H1 (cell line): ENCODE data around the gene CDX2. TPM values are rescaled to one million over a fixed set of nuclear protein-coding genes. Genes with fewer than 3 reads are reported as not detected.

Experiments used
- ASH2L ChIP-seq: fragments of 200-600, 300-600 bp; sonication (generic); IDR thresholded peaks from one replicate; pipeline ENCODE4 v1.7.1; 2017; ENCODE audit warnings: low read length
- CBX8 ChIP-seq: fragments of 300-800, 300-1000 bp; sonication (generic); IDR thresholded peaks from 2 replicates; pipeline ENCODE4 v1.7.1; 2016; ENCODE audit warnings: low read depth, low read length, borderline replicate concordance
- CHD7 ChIP-seq: fragments of 300-600 bp; sonication (generic); IDR thresholded peaks from 2 replicates; pipeline ENCODE4 v1.7.1; 2012; ENCODE audit warnings: low read length, moderate library complexity, mild to moderate bottlenecking, inconsistent platforms; ENCODE audit not compliant: insufficient replicate concordance
- EGR1 ChIP-seq: IDR thresholded peaks from 2 replicates; pipeline ENCODE4 v1.6.1; 2011; ENCODE audit warnings: low read depth, low read length, borderline replicate concordance
- KDM5A ChIP-seq: fragments of 200-600 bp; IDR thresholded peaks from 2 replicates; pipeline ENCODE4 v1.7.1; 2012; ENCODE audit warnings: mild to moderate bottlenecking, low read length, inconsistent platforms, mixed read lengths
- MAFK ChIP-seq: IDR thresholded peaks from 2 replicates; pipeline ENCODE4 v1.6.1; 2012; ENCODE audit warnings: low read depth, mild to moderate bottlenecking, improper control_type of control experiment, low read length
- NANOG ChIP-seq: IDR thresholded peaks from 2 replicates; pipeline ENCODE4 v1.6.1; 2011; ENCODE audit warnings: low read length, low read depth, mild to moderate bottlenecking, inconsistent platforms; ENCODE audit not compliant: insufficient read depth, poor library complexity, severe bottlenecking
- NRF1 ChIP-seq: IDR thresholded peaks from 2 replicates; pipeline ENCODE4 v1.6.1; 2011; ENCODE audit warnings: mild to moderate bottlenecking, low read depth, low read length, improper control_type of control experiment
- PHF8 ChIP-seq: fragments of 200-600 bp; sonication (generic); conservative IDR thresholded peaks from 2 replicates; pipeline ENCODE4 v1.7.1; 2012; ENCODE audit warnings: low read depth, mild to moderate bottlenecking, inconsistent platforms, low read length, moderate library complexity
- RXRA ChIP-seq: IDR thresholded peaks from 2 replicates; pipeline ENCODE4 v1.6.1; 2011; ENCODE audit warnings: low read depth, mild to moderate bottlenecking, low read length, moderate library complexity; ENCODE audit not compliant: insufficient read depth
- polyA plus RNA-seq, 7 experiments: library from polyadenylated mRNA; depleted of rRNA in 3 of 7; stranded (reverse) in 5 of 7; unstranded in 2 of 7; fragments of >200 nt in 5 of 7; fragments of 200-250 nt in 2 of 7; gene quantifications; 1 replicate in 5 of 7; 2 replicates in 1 of 7; 4 replicates in 1 of 7; pipeline versions ENCODE4 v1.2.1 to v1.2.3, GENCODE V29; 2011 to 2013; ENCODE audit warnings: missing spikeins in 2 of 7, mixed read lengths in 2 of 7
- total RNA-seq: library from RNA; stranded (reverse); fragmentation: NEBNext Ultra II Directional; extraction: Animal tissue kit (Norgen Biotek cat#: 25700); gene quantifications from 2 replicates; pipeline ENCODE4 v1.2.1, GENCODE V29; 2021

The CDX2 gene
- total and polyA plus RNA-seq, 2 of the 8 experiments (the other 6 are each of a cell fraction or from before 2014, with no cell fraction given), result 0.09 TPM; not detected in 1

- no peak for TF ChIP-seq RXRA
- TF ChIP-seq EGR1, result no peak
- no peak for TF ChIP-seq NANOG
- TF ChIP-seq PHF8, result no peak
- no peak for TF ChIP-seq KDM5A
- TF ChIP-seq ASH2L, result no peak
- no peak for TF ChIP-seq NRF1
- TF ChIP-seq CBX8, result no peak
- no peak for TF ChIP-seq CHD7
- no peak for TF ChIP-seq MAFK
Measured at GRCh38 chr13:27915301-27916207, 53.6 kb downstream of the CDX2 start (continued).
